C1 segment of cervical spinal cord (tissue), 14 donors: Measurements from ENCODE around the gene GRM6.

ENCODE experiments used
- DNase-seq, 14 donors: peaks; one replicate each; lab custom pipeline; 2025; lab: John Stamatoyannopoulos, UW

Gene GRM6

DNA sequence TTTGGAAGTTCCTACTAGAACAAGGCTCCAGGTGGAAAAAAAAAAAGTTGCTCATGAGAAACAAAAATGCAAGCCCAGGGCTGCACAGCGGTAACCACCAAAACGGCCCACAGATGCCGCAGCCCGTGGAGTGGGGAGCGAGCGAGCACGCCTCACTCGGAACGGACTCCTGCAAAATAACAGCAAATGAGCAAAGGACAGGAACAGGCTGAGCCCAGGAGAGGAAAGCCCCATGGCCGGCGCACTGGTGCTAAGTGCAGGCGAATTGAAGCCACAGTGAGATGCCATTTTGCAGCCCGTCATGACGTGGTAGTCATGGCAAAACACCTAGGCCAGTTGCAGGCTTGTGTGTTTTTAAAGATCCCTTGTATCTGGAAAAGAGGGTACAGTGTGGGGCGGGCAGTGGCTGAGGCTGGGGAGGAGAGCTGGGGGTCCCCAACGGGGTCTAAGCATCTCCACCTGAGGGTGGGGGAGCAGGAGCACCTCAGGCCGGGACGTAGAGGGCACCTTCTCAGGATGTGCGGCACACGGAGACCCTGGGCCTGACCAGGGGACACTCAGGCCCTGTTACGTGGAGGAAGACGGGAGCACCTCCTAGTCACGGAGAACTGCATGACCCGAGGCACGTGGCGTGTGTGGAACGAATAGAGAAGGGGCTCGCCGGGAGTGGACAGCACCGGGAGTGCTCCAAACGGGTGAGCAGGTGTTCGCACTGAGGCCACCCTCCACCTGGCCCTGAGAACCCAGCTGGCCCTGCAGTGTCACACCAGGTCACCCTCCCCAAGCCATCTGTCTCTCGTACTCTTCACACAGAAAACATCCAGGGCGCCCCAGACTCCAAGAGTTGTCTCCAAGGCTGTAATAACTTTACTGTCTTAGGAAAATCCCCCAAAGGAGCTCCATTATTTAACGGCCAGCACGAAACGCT lies 10.7 kb downstream of the GRM6 start:
- no peak for DNase-seq

DNA sequence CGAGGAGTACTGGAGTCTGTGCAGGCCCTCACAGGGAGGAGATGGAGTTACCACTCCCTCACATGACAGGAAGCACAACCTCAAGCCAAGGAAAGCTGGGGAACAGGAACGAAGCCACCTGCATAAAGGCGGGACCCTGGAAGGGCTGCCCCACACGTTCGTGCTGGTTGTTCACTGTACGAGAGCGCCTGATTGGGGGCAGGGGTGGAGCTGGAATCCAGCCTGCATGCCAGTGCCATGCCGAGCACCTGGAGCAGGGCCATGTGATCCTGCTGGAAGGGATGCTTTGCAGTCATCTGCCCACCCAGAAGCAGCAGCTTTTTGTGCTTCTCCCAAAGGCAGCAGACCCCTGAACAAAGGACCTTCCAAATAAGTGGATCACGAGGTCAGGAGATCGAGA lies 11.4 kb downstream of the GRM6 start:
- DNase-seq: no peak

DNA sequence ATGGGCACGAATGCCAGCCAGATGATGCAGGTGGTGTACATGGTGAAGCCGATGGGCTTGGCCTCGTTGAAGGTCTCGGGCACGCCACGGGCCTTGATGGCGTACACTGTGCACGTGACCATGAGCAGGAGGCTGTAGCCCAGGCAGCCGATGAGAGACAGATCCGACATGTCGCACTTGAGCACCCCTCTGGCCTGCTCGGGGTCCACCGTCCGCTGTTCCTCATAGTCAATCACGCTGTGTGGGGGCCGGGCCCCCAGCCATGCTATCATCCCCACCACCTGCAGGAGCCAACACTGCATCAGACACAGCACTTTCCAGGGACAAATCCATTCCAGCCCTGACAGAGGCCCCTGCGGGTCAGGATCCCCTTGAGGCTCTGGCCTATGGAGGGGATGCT lies 12.2 kb downstream of the GRM6 start:
- no peak for DNase-seq

DNA sequence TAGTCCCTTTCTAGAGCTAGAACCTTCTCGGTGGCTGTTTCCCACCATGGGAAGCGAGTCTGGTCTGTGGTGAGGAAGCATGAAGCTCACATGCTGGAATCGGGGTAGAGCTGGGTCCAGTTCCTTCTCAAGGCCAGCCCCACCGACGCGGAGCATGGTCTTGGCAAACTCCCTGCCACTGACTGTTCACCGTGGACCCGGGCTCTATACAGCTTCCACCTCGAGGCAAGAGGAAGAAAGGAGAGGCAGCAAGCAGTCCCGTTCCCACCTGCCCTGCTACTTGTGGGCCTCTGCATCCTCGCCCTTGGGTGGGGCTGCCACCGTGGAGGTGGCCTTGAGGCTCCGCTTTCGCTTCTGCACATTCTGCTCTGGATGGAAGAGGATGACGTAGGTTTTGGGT lies 13.7 kb downstream of the GRM6 start:
- no peak for DNase-seq

DNA sequence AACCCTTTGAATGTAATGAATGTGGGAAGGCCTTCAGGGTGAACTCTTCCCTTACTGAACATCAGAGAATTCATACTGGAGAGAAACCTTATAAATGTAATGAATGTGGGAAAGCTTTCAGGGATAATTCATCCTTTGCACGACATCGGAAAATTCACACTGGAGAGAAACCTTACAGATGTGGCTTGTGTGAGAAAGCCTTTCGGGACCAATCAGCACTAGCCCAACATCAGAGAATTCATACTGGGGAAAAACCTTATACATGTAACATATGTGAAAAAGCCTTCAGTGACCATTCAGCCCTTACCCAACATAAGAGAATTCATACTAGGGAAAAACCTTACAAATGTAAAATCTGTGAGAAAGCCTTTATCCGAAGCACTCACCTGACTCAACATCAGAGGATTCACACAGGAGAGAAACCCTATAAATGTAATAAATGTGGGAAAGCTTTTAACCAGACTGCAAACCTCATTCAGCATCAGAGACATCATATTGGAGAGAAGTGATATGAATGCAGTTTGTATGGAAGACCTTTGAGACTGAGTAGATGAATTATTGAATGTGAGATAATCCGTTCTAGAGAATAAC lies 29.6 kb downstream of the GRM6 start:
- DNase-seq: no peak

DNA sequence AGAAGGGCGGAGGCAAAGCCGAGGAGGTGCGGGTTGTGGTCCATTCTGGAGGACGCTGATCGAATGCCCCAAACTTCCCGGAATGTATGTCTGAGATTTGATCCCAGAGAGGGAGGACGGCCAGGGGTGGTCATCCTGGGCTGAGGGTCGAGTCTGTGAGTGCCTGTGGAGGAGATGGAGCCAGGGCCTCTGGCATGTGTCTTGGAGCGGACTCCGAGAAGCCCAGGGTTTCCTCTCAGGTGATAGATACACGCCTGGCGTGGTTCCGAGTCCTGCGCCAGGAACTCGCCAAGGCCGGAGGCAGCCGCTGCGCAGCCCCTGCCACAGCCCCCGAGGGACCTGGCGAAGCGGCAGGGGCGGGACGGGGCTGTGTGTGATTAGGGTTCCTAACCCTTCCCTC lies 53.8 kb downstream of the GRM6 start:
- DNase-seq: peak in 4 of 14 donors; percentile 28 to 62 (median 34)

DNA sequence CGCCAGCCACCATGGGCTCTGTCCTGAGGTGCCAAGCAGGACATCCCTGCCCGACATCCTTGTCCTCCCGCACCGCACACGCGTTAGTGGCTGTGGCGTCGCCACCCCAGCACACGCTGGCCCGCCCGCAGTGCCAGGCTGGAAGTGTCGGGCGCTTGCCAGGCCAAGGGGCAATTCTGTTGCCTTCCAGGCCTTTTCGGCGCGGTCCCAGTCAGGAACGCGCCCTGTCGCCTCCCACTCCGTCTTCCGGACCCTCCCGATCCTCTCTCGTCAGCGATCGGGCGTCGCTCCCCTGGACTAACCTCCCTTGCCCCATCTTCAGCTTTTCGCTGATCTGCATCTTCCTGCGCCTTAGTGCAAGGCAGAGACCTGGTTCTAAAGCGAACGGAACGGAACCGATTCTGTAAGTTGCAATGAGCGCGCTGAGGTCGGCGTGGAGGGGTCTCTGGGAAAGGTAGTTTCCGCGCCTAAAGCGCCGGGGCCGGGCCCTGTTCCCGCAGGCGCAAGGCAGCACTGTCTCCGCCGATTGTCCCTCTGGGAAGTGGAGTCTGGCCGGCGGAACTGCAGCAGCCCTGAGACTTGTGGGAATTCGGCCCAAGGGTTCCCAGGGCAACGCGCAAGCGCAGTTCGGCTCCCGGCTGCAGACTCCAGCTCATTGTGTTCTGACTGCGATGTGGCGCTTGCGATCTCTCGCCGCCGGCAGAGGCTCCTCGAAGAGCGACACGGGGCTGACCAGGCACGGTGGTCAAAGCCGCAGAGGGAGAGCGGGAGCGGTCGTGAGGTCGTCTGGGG lies 54.4 kb downstream of the GRM6 start, which contains the start of gene ZNF454:
ZNF454 (plus strand) TSS at position 630 of the 792 bp plus-strand sequence. CDS start 1,594 bp downstream, outside the sequence.
- DNase-seq: peak; percentile 44 to 96 (median 91)

DNA sequence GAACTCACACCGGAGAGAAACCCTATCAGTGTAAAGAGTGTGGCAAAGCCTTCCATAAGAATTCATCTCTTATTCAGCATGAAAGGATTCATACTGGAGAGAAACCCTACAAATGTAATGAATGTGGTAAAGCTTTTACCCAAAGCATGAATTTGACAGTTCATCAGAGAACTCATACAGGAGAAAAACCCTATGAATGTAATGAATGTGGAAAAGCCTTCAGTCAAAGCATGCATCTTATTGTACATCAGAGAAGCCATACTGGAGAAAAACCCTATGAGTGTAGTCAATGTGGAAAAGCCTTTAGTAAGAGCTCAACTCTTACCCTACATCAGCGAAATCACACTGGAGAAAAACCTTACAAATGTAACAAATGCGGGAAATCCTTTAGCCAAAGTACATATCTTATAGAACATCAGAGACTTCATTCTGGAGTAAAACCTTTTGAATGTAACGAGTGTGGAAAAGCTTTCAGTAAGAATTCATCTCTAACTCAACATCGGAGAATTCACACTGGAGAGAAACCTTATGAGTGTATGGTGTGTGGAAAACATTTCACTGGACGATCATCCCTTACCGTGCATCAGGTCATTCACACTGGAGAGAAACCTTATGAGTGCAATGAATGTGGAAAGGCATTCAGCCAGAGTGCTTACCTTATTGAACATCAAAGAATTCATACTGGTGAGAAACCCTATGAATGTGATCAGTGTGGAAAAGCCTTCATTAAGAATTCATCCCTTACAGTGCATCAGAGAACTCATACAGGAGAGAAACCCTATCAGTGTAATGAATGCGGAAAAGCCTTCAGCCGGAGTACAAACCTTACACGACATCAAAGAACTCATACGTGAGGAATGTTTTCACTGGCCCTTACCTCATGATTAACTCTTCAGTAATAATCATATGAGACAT lies 63.0 kb downstream of the GRM6 start:
- no peak for DNase-seq
